K562 treated with DMSO at 1 percent for 24 hours (cell line): ENCODE data around the gene GSC. TPM values are rescaled to one million over a fixed set of nuclear protein-coding genes. Genes with fewer than 3 reads are reported as not detected.

Experiments
- total RNA-seq: library from RNA; unstranded; fragments of 300-600 nt; gene quantifications from 2 replicates; pipeline ENCODE4 v1.2.3, GENCODE V29; 2022; ENCODE audit warnings: low read depth; ENCODE audit not compliant: insufficient read depth

GSC gene
- total RNA-seq, result not detected in 2 replicates

GRCh38 chr14:94769391-94770250 lies at the start of gene GSC:
TSS of gene GSC (minus strand) at chr14:94770113. CDS start at chr14:94770015, 98 bp downstream.

Other genes starting within 250 kb of the GSC start
- not detected in 2 replicates for gene SERPINA4, start 208.7 kb downstream of the GSC start, total RNA-seq
- not detected in 2 replicates for gene SERPINA5, start 188.7 kb downstream of the GSC start, total RNA-seq
- not detected in 2 replicates for gene SERPINA3, start 157.7 kb downstream of the GSC start, total RNA-seq